ENCODE results near the gene ARIH2. TPM values are rescaled to one million over a fixed set of nuclear protein-coding genes. Genes with fewer than 3 reads are reported as not detected.

Gene ARIH2
- total RNA-seq, 1 donor from 2014 or later, result 82.5 TPM

GRCh38 chr3:49026536-49026935 is 107.9 kb downstream of the ARIH2 start:
- Mint-ChIP-seq H3K36me3 (ENCODE audit: unreplicated experiment) (peaks cover 33% of the 10 kb centered on the region), H3K9me3 (ENCODE audit: unreplicated experiment) (no peaks in the 10 kb centered on the region), H3K4me3 (ENCODE audit: unreplicated experiment) (no peak overlapping the region), H3K27ac (ENCODE audit: unreplicated experiment) (no peak overlapping the region), H3K27me3 (ENCODE audit: unreplicated experiment) (no peaks in the 10 kb centered on the region), H3K4me1 (ENCODE audit: unreplicated experiment) (peaks cover 31% of the 10 kb centered on the region)
- TF ChIP-seq CTCF (IDR thresholded peaks at IDR 0.05), result no peak
- DNase-seq (ENCODE audit: extremely low spot score, unreplicated experiment), result no peak

- DNase-seq (ENCODE audit: extremely low spot score, unreplicated experiment), result no peak
- Mint-ChIP-seq H3K4me1 (ENCODE audit: unreplicated experiment) (peaks cover 29% of the 10 kb centered on the region), H3K9me3 (ENCODE audit: unreplicated experiment) (no peaks in the 10 kb centered on the region), H3K36me3 (ENCODE audit: unreplicated experiment) (peaks cover 38% of the 10 kb centered on the region), H3K4me3 (ENCODE audit: unreplicated experiment) (peak overlapping the region; percentile 22), H3K27me3 (ENCODE audit: unreplicated experiment) (no peaks in the 10 kb centered on the region), H3K27ac (ENCODE audit: unreplicated experiment) (peak overlapping the region; percentile 95)
- no peak for TF ChIP-seq CTCF (IDR thresholded peaks at IDR 0.05)
Measured at GRCh38 chr3:49027634-49028033, 109.0 kb downstream of the ARIH2 start.

DNA sequence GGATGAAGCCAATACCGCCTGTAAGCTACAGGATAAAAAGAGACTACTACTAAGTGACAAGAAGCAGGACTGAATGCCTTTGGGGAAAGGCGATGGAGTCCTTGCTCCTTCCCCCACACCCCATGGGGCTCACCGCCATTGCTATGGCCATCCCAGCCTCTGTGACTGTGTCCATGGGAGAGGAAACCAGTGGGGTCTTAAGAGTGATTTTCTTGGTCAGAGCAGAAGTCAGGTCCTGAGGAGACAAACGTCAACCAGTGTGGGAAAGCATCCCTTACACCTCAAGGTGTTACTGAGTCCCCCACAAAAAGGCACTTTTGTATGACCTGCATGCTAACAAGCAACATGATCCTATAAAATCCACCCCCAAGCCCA is 109.6 kb downstream of the ARIH2 start:
- Mint-ChIP-seq H3K9me3 (ENCODE audit: unreplicated experiment) (no peaks in the 10 kb centered on the region), H3K27ac (ENCODE audit: unreplicated experiment) (peak overlapping the region; percentile 95), H3K4me1 (ENCODE audit: unreplicated experiment) (peaks cover 22% of the 10 kb centered on the region), H3K4me3 (ENCODE audit: unreplicated experiment) (peak overlapping the region; percentile 92), H3K36me3 (ENCODE audit: unreplicated experiment) (peaks cover 33% of the 10 kb centered on the region), H3K27me3 (ENCODE audit: unreplicated experiment) (no peaks in the 10 kb centered on the region)
- DNase-seq (ENCODE audit: extremely low spot score, unreplicated experiment), result no peak
- no peak for TF ChIP-seq CTCF (IDR thresholded peaks at IDR 0.05)

GRCh38 chr3:49028673-49029562 is 110.3 kb downstream of the ARIH2 start, which contains the start of gene IMPDH2:
Gene IMPDH2, minus strand, starts transcription at chr3:49029398. Its CDS starts 48 bp downstream, at chr3:49029350.
- no peak for TF ChIP-seq CTCF (IDR thresholded peaks at IDR 0.05)
- H3K27me3 Mint-ChIP-seq (ENCODE audit: unreplicated experiment), result no peaks in the 10 kb centered on the region
- H3K27ac Mint-ChIP-seq (ENCODE audit: unreplicated experiment), result peak within 1 kb of the TSS; percentile 95
- H3K4me3 Mint-ChIP-seq (ENCODE audit: unreplicated experiment), result peak within 1 kb of the TSS; percentile 92
- peaks cover 20% of the 10 kb centered on the region for H3K4me1 Mint-ChIP-seq (ENCODE audit: unreplicated experiment)
- peaks cover 28% of the 10 kb centered on the region for H3K36me3 Mint-ChIP-seq (ENCODE audit: unreplicated experiment)
- DNase-seq (ENCODE audit: extremely low spot score, unreplicated experiment), result peak; percentile 97
- no peaks in the 10 kb centered on the region for H3K9me3 Mint-ChIP-seq (ENCODE audit: unreplicated experiment)

GRCh38 chr3:49029563-49029884 is 110.9 kb downstream of the ARIH2 start:
- no peak for TF ChIP-seq CTCF (IDR thresholded peaks at IDR 0.05)
- no peak for DNase-seq (ENCODE audit: extremely low spot score, unreplicated experiment)
- H3K36me3 Mint-ChIP-seq (ENCODE audit: unreplicated experiment), result peaks cover 23% of the 10 kb centered on the region
- H3K9me3 Mint-ChIP-seq (ENCODE audit: unreplicated experiment), result no peaks in the 10 kb centered on the region
- peak overlapping the region; percentile 95 for H3K27ac Mint-ChIP-seq (ENCODE audit: unreplicated experiment)
- H3K4me3 Mint-ChIP-seq (ENCODE audit: unreplicated experiment), result peak overlapping the region; percentile 92
- H3K27me3 Mint-ChIP-seq (ENCODE audit: unreplicated experiment), result no peaks in the 10 kb centered on the region
- H3K4me1 Mint-ChIP-seq (ENCODE audit: unreplicated experiment), result peaks cover 20% of the 10 kb centered on the region

Data from osteocyte (in vitro differentiated cells).